KOPT-K1 (cell line): ENCODE measurements around the gene NPPA.
"Not testable (repeated sequence)": the region's sequence is repeated elsewhere in the genome, so short reads cannot be mapped to it uniquely, and the experiment has no call there.

Experiments
- H3K27ac ChIP-seq: fragments of 200-600 bp; sonication (generic); 2 replicates; pipeline ENCODE4 v1.5.1; 2016; ENCODE audit warnings: antibody characterized with exemption, mild to moderate bottlenecking, low read depth, low read length; ENCODE audit not compliant: poor library complexity, severe bottlenecking
- H3K36me3 ChIP-seq: fragments of 200-600 bp; sonication (generic); 2 replicates; pipeline ENCODE4 v1.5.1; 2017; ENCODE audit warnings: antibody characterized with exemption, mild to moderate bottlenecking, low read length, moderate library complexity; ENCODE audit not compliant: insufficient read depth
- H3K9me3 ChIP-seq: fragments of 200-600 bp; sonication (generic); 2 replicates; pipeline ENCODE4 v1.5.1; 2017; ENCODE audit warnings: antibody characterized with exemption, low read length, mild to moderate bottlenecking; ENCODE audit not compliant: insufficient read depth, poor library complexity, severe bottlenecking

The NPPA gene

DNA sequence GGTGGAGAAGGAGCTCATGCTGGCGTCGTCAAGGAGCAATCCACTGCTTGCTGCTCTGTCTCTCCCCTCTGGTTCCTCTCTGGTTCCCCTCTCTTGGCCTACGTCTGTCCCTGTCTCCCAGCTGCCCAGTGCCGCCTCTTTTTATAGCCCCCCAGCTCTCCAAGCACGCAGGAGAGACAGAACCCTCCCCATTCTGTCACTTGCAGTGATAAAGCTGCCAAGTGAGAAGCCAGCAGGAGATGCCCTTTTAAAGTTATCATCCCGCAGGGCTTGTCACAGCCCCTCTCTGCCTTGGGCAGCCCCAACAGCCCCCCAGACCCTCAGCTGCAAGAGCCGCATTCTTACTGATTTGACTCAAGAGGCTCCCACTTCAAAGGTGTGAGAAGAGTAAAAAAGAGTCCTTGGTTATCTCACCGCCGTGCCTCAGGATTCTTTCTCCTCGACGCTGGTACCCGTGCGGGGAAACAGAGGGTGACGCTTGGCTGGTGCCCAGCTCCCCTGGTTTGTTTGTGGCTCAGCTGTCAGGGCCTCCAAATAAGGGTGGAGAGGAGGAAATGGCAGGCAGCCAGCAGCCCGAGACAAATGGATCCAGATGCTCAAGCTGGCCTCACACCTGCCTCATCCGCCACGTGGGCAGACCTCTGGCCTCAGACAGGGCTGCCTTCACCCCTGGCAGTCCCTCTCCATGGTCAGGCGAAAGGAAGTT lies at the start of gene NPPA:
Gene NPPA (minus strand): TSS at position 117 of the 706 bp plus-strand sequence. CDS start 99 bp downstream, at position 18.
- Histone ChIP-seq H3K36me3 (peaks cover 38% of the 10 kb centered on the region), H3K27ac (no peak within 1 kb of the TSS), H3K9me3 (no peaks in the 10 kb centered on the region)

DNA sequence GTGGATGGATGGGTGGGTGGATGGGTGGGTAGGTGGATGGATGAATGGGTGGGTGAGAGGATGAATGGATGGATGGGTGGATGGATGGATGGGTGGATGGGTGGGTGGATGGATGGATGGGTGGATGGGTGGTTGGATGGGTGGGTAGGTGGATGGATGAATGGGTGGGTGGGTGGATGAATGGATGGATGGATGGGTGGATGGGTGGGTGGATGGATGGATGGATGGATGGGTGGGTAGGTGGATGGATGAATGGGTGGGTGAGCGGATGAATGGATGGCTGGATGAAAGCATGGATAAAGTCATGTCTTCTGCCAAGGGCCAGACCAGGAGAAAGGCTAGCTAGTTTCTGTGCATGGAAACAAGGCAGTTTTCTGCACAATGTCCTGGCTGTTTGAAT lies 46.9 kb upstream of the NPPA start:
- H3K27ac ChIP-seq, H3K9me3 ChIP-seq, H3K36me3 ChIP-seq: not testable (repeated sequence)

DNA sequence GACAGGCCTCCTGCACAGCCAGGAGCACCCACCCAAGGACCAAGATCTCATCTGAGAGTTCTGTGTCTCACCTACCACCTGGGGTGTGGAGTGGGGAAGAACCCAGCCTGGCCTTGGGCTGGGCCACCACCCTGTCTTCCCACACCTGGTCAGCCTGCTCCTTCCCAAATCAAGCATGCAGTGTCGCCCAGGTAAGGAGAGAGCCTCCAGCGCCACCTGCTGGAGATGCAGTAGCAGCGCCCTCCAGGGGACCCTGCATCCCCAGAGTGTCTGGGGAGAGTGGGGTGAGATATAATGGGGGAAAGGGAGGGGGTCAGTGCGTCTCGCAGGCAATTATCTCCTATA lies 46.3 kb upstream of the NPPA start:
- Histone ChIP-seq H3K36me3 (no peaks in the 10 kb centered on the region), H3K27ac (no peak overlapping the region), H3K9me3 (no peaks in the 10 kb centered on the region)

DNA sequence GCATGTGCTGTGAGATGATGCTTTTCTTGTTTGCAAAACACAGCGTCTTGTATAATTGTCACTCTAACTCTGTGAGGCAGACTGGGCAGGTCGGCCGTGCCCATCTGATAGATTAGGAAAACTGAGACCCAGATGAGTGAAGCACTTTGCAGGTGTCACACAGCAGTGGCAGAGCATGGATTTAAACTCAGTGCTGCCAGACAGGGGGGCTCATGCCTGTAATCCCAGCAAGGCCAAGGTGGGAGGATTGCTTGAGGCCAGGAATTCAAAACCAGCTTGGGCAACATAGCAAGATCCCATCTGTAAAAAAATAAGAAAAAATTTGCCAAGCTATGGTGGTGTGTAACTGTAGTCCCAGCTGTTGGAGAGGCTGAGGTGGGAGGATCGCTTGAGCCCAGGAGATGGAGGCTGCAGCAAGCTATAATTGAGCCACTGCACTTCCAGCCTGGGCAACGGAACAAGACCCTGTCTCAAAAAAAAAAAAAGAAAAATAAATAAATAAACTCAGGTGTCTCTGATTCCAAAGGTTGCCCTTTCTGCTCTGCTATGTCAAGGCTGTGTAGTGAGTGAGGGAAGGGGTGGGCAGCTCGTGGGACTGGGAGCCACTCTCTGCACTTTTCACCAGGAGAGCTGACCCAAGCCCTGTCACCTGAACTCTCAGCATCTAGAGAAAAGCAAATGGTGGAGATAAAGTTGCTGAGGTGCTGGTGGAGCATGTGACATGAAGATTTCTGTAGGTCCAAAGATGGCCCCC lies 44.0 kb upstream of the NPPA start:
- H3K9me3 ChIP-seq: no peaks in the 10 kb centered on the region
- no peak overlapping the region for H3K27ac ChIP-seq
- H3K36me3 ChIP-seq: no peaks in the 10 kb centered on the region

DNA sequence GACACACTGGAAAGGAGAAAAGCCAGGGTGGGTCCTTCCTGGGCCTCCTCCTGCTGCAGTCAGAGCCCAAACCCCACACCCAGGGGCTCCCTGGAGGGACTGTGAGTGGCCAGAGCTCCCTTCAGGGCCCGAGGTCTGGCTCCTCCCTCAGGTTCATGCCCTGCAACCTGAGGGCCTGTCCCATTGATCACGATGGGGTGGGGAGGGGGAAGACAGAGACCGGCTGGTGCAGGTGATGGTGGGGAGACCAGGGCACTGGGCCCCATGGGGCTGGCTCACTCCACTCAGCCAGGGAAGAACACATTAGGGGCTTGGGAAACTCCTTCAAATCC lies 41.3 kb upstream of the NPPA start:
- Histone ChIP-seq H3K9me3 (no peaks in the 10 kb centered on the region), H3K27ac (no peak overlapping the region), H3K36me3 (no peaks in the 10 kb centered on the region)

DNA sequence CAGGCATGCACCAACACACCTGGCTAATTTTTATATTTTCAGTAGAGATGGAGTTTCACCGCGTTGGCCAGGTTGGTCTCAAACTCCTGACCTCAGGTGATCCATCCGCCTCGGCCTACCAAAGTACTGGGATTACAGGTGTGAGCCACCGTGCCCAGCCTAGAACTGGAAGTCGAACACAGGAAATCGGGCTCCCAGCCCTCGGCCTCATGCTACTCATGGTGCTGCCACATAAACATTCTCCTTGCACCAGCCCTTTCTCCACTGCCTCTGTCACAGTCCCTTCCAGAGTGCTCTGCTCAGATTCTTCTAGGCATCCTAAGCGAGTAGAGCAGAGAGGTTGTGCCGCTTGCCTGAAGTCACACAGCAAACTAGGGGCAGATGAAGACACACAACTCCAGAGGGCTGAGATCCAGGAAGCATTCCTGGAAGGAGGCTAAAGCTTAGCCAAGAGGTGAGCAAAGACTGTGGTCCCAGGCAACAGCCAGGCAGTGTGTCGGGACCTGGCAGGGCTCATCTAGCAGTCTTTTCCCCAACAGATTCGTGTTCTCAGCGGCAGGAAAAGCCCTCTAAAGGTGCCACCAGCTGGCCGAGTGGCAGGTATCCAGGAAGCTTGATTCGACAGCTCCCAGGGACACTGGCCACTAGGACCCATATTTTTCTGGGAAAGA lies 40.8 kb upstream of the NPPA start:
- H3K9me3 ChIP-seq: no peaks in the 10 kb centered on the region
- no peaks in the 10 kb centered on the region for H3K36me3 ChIP-seq
- no peak overlapping the region for H3K27ac ChIP-seq

DNA sequence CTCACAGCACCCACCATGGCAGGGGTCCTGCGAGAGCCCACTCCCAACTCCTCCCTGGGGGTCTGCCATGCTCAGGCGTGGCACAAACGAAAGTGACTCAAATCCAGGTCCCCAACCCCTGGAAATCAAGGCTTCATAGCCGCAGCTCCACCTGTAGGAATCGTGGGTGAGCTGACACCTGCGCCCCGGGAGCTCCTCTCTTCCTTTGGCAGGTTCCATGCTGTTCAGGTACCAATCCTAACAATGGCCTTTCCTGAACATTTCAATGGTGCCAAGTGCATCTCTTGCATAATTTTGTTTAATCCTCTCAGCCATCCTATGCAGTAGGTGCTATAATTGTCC lies 40.1 kb upstream of the NPPA start:
- no peaks in the 10 kb centered on the region for H3K9me3 ChIP-seq
- no peaks in the 10 kb centered on the region for H3K36me3 ChIP-seq
- no peak overlapping the region for H3K27ac ChIP-seq

DNA sequence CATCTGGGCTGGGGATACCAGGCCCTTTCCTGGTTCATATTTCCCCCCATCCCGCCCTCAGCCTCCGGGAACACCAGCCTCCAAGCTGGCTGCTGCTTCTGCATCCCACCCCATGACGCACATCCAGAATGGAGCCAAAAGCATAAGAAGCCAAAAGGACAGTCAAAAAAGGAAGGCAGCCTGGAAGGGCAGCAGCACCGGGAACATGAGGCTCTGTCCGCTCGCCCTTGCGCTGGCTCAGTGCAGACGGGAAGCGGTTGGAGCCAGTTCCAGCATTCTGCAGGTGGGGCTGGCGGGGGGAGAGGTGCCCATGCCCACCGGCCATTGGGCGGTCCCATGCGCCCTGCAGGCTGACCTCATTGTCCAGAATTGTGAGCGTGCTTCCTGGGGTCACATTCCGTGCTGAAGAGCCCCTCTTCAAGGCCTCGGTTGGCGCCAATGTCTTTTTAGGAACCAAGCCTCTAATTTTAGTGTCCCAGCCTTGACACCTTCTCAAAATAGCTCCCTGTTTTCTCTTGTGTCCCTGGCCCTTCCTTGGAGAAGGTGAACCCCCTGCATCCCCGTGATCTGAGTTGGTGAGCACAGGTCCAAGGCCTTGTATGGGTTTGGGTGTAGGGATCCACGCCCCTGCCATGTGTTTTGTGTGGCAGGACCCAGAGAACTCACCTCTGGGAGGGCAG lies 39.5 kb upstream of the NPPA start:
- no peaks in the 10 kb centered on the region for H3K36me3 ChIP-seq
- no peaks in the 10 kb centered on the region for H3K9me3 ChIP-seq
- no peak overlapping the region for H3K27ac ChIP-seq

DNA sequence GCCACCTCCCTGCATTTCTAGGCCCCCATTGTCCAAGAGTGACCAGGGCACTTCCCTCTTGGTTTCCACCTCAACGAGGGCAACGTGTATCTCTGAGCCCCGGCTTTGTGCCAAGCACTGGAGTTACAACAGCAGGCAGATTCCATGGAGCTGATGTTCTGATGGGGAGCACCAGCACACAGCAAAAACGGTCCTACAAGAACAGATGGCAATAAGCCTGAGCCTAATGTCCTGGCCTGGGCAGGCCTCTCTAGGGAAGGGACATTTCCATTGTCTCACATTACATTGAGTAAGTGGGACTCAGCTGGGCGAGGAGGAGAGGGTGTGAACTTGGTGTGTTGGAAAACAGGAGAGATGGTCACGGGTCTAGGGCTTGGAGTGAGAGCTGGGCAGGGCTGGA lies 38.3 kb upstream of the NPPA start:
- Histone ChIP-seq H3K27ac (no peak overlapping the region), H3K9me3 (no peaks in the 10 kb centered on the region), H3K36me3 (no peaks in the 10 kb centered on the region)

DNA sequence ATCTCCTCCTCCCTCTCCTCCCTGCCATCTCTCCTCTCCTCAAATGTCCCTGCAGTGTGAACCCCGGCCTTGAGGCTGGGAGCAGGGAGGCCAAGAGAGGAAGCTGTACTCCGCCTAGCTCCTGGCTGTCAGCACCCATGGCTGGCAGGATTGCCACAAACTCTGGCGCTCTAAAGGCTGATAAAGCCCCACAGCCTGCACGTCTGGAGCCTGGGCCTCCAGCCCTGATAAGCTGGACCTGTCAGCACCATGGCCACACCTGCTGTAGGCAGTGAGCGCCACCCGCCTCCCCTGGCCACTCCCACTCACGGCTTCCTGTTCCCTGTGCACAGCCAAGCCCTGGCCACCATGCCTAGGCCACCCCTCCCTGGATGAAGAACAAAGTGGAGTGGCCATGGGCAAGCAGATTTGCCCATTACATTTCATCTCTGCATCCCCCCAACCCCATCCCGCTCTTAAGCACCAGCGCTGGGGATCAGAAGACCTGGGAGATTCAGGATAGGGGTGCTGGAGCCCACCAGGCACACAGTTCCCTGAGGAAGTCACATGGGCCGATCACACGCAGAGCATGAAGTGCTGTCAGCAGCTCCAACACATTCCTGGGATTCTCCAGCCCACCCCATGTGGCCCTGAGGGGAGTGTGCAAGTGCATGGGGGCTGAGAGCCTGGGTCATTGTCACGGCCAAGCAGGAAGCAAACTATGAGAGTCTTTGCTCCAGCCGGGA lies 35.4 kb upstream of the NPPA start:
- no peak overlapping the region for H3K27ac ChIP-seq
- H3K36me3 ChIP-seq: no peaks in the 10 kb centered on the region
- H3K9me3 ChIP-seq: no peaks in the 10 kb centered on the region

DNA sequence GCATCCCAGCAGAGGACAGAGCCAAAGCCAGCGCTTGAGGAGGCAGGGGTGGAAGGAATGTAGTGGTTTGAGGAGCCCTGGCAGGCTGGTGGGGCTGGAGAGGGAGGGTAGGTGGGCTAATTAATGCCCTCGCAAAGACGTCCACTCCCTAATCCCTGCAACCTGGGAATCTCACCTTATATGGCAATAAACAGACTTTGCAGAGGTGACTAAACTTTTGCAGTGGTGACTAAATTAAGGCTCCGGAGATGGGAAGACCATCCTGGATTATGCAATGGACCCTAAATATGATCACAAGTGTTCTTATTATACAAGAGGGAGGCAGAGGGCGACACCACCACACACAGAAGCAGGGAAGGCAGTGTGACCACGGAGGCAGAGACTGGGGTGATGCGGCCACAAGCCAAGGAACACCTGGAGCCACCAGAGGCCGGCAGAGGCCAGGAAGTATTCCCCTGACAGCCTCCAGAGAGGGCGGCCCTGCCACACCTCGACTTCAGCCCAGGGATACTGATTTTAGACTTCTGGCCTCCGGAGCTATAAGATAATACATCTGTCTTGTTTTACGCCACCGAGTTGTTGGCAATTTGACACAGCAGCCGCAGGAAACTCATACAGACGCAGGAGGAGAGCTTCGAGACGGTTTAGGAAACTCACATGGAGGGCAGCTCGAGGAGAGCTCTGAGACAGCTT lies 34.3 kb upstream of the NPPA start:
- Histone ChIP-seq H3K9me3 (no peaks in the 10 kb centered on the region), H3K27ac (no peak overlapping the region), H3K36me3 (no peaks in the 10 kb centered on the region)

DNA sequence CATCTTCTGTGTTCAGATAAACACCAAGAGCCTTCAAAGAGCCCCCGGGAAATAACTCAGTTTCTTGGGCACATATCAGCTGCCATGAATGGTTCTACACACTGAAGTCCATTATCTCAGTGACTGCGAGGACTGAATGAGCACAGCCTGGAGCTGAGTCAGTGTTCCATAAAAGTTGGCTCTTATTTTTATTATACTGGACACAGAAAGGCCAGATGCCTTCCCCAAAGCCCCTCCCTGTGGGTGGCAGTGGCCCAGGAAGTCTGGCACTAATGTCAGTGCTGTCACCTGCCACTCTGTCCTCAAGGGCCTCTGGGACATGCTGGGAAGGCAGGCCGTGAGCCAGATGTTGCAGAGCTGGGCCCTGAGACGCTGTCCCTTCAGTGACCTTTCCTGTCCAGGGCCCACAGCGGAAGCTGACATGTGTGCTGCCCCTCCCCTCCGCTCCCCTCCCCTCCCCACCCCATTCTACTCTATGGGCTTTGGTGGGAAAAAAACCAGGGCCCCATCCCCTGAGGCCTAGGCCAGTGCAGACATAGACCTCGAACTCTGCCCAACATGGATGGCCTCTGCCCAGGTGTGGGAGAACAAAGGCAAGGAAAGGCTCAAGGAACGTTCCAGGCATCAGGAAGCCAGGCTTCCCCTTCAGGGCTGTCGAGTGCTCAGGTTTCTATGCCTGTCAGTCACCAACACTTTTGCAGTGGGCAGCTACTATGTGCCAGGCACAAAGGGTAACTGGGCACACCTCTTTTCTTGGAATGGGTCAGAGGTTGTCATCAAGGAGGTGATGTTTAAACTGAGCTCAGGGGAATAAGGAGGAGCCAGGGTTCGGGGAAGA lies 33.5 kb upstream of the NPPA start:
- Histone ChIP-seq H3K9me3 (no peaks in the 10 kb centered on the region), H3K36me3 (no peaks in the 10 kb centered on the region), H3K27ac (no peak overlapping the region)

DNA sequence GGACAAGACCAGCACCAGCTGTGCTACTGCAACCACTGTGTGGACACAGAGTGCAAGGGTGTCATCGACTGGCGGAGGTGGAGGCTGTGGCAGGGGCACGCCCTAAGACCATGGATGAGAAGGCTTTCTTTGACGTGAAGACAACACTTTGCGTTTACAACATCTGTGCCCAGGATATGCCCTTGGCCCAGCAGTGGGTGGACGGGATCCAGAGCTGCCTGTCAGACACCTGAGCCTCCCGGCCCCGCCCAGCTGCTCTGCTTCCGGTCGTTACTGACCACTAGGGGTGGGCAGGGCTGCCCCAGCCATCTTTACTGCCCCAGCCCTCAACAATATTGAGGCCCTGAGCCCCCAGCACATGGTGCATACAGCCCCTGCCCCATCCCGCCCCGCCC lies 32.6 kb upstream of the NPPA start:
- no peaks in the 10 kb centered on the region for H3K9me3 ChIP-seq
- H3K27ac ChIP-seq: no peak overlapping the region
- no peaks in the 10 kb centered on the region for H3K36me3 ChIP-seq
